GM18951 (cell line): ENCODE results near the gene MEAK7.

Source experiments
- POLR2A ChIP-seq: IDR thresholded peaks from 4 replicates; pipeline ENCODE4 v1.6.1; 2011; ENCODE audit warnings: mild to moderate bottlenecking; ENCODE audit not compliant: insufficient read length, insufficient read depth; ENCODE audit errors: extremely low read depth
- in situ Hi-C: fragments of 300-500 bp; cut with MboI; formaldehyde crosslinking; loops from one replicate; pipeline ENCODE4 v1.12.0; 2022; ENCODE audit warnings: low sequenced_read_pairs, mixed read lengths, inconsistent platforms; ENCODE audit not compliant: unreplicated experiment

Gene MEAK7

DNA sequence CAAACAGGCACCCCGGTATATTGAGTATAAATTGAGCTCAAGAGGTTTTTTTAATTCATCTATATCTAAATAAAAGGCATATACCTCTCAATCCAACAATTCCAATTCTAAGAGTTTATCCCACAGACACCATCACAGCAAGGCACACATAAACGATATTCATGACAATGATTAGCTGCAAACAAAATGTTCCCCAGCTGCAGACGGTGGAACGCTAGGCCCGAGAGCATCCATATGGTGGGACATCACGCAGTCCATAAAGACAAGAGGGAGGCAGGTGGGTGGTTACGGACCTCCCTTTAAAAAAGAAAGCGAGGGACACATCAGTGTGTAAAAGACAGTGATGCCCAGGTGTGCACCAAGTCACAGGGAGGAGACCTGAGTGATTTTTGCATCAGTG, 28.1 kb downstream of the MEAK7 start:
- in situ Hi-C loops = loop anchor here (25.0 kb wide), 1 partner anchor 189 kb away; the partner anchor contains the start of gene WFDC1
- TF ChIP-seq POLR2A = no peak

DNA sequence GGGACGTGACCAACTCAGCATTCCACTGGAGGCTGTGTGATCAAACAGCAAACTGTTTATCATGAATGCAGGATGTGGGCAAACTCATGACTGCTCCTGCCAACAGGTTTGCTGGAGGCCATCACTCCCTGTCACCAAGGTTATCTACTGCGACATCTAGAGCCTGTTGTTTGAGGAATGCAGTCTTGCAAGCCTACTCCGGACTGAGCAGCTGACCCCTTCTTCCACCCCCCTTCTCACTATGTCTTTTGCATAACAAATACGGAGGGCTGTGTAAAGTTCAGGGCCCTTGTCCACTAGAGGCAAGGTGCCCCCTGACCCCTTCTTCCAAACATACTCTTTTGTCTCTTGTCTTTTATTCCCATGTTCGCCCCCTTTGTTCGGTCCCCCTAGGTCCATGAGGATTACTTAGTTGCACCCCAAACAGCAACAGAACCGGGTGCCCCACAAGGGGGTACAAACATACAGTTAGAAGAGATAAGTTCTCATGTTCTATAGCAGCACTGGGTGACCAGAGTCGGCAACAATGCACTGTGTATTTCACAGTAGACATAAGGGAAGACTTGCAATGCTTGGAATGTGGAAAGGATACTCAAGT, 28.7 kb downstream of the MEAK7 start:
- in situ Hi-C loops = loop anchor here (25.0 kb wide), 1 partner anchor 188 kb away; the partner anchor contains the start of gene WFDC1
- no peak for TF ChIP-seq POLR2A

DNA sequence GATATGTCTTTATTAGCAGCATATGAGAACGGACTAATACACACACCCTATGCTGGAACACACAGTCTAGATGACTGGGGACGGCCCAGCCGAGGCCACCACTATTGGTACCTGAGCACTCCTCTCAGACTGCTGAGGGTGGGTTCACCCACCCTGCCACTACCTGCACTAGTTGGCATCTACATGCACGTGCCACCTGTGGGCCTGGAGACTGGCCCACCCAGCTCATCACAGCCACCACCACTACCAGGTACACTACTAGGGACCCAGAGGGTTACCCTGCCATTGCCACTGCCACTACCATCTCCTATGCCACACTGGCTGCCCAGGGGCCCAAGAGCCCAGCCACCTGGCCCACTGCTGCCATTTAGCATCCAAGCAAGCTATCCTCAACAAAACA, 32.5 kb downstream of the MEAK7 start:
- in situ Hi-C loops = no loop called here
- no peak for TF ChIP-seq POLR2A

DNA sequence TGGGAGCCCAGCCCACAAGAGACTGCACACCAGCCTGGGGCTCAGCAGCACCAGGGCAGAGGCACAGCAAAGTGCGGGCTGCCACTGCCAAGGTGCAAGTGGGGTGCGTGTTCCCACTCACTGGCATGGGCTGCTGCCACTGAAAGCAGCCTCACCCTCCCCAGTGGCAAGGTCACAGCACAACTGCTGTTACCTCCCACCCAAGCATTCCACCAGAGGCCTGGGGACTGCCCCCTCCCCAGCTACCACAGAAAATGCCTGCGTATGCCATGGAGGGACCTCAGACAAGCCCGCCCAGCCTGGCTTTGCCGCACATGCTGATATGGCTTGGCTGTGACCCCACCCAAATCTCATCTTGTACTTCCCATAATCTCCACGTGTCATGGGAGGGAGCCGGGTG, 33.1 kb downstream of the MEAK7 start:
- in situ Hi-C loops = no loop called here

DNA sequence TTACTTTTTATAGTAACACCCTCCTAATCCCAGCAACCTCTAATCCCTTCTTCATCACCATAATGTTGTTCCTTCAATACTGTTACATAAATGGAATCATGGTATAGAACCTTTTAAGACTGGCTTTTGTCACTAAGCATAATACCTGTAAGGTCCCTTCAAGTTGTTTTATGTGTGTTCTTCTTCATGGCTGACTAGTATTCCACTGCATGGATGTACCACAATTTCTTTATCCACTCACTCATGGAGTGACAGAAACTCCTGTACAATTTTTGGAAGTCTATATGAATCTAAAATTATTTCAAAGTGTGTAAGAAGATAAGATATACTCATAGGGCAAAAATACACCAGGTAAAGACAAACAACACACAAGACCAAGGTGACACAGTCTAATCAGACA, 36.8 kb downstream of the MEAK7 start:
- TF ChIP-seq POLR2A = no peak
- in situ Hi-C loops = no loop called here

More for the DNA sequence above, 33.1 kb downstream of the MEAK7 start:
- no peak for TF ChIP-seq POLR2A

DNA sequence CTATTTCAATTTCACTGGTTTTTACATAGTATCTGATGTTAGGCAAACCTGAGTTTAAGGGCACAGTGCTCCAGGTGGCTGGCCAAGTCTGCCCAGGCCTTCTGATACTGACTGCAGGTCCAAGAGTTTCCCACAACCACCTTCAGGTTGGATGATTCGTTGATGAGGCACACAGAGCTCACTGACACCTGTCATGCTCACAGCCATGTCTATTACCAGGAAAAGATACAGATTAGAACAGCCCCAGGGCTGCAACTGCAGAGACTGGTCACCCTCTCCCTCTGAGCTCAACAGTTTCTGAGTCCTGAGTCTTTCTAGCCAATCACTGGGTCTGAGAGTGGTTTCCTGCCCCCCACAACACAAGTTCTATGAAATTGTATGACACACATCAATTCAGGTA, 37.2 kb downstream of the MEAK7 start:
- in situ Hi-C loops = no loop called here
- TF ChIP-seq POLR2A = no peak

DNA sequence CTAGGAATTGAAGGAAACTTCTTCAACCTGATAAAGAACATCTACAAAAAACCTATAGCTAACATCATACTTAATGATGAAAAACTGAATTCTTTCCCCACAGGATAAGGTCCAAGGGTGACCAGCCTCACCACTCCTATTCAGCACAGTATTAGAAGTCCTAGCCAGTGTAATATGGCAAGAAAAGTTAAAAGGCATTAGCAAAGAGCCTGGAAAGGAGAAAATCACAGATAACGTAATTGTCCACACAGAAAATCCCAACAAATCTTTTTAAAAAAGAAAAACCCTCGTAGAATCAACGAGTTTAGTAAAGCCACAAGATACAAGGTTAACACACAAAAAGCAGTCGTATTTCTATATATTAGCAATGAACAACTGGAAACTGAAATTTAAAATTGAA, 37.8 kb downstream of the MEAK7 start:
- no peak for TF ChIP-seq POLR2A
- in situ Hi-C loops = no loop called here

DNA sequence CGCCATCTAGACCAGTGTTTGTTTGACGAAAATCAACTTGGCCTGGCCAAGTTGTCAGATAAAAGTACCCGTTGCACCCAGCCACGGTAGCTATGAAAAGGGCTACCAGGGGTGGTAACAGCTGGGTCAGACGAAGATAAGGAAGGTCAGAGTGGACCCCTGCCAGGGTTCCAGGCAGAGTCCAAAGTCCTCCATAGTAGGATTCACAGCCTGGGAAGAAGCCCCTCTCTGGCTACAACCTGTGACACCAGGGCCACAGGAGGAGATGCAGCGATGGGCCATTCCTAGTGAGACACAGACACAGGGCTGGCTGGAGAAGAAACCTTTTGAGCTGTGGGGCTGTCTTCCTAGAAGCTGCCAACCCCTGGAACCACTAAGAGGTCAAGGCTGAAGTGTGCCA, 39.3 kb downstream of the MEAK7 start:
- in situ Hi-C loops = no loop called here
- TF ChIP-seq POLR2A = no peak

DNA sequence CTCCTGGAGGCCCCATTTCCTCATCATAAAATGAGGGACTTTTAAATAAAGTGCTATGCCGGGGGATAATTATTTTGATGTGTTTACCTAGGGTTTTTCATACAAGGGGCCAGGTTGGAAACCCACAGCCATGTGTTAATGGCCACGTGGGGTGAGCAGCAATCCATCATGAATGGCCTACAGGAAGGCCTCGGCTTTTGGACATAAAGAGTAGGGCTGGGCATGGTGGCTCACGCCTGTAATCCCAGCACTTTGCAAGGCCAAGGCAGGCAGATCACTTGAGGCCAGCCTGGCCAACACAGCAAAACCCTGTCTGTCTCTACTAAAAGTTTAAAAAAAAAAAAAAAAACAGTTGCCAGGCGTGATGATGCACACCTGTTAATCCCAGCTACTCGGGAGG, 40.3 kb downstream of the MEAK7 start:
- TF ChIP-seq POLR2A = no peak
- in situ Hi-C loops = no loop called here

DNA sequence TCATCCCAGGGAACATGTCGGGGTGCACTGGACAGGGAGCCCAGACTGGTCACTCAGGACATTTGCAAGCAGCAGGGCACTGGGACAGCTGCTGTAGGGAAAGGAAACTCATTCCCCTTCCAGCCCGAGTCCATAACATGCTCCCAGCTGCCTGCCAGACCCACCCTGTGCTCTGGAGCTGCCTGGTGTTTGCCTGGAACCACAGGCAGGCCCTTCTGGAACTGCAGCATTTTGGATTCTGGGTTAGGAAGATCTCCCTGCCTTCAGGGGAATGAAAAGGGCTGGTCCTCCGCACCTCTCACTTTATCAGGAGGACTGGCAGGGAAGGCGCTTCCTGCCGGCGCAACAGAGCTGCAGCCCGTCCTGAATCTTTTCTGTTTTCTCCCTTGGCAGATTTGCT, 41.2 kb downstream of the MEAK7 start:
- no peak for TF ChIP-seq POLR2A
- in situ Hi-C loops = no loop called here

DNA sequence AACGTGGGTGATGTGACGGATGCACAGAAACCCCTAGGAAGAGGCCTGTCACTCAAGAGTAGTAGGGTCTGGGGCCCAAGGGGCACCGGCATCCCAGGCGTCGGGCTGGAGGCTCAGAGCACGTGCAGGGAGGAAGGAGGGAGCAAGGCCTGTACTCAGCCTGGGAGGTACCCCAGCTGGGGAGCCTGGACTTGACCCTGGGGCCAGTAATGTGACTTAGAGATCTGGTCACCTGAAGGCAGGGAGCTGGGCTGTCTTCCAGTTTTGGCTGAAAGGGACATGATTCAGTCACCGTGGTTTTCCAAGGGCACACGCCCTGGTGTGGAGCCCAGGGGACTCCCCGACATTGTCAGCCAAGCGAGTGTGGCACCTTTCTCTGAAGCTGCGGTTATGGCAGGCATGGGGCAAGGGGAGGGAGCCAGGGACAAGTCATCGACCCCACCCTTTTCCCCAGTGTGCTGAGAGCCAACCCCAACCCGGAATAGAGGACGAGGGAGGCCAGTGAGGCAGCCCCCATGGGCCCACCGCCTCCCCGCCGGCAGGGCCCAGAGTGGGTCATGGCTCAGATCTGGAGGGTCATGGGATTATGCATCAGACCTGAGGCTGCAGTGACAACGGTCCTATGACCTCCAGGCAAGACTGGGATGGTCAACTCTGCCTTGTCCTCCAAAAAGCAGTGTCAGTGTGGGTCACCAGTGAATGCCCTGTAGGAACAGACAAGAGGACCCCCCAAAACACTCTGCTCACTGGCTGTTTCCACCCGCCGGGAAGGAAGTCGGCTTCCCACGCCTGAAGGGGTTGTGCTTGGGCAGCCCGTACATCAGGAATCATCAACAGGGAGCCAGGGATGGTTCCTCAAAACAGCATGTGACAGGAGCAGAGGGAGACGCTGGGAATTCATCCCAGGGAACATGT, 41.9 kb downstream of the MEAK7 start:
- no peak for TF ChIP-seq POLR2A
- in situ Hi-C loops = no loop called here

DNA sequence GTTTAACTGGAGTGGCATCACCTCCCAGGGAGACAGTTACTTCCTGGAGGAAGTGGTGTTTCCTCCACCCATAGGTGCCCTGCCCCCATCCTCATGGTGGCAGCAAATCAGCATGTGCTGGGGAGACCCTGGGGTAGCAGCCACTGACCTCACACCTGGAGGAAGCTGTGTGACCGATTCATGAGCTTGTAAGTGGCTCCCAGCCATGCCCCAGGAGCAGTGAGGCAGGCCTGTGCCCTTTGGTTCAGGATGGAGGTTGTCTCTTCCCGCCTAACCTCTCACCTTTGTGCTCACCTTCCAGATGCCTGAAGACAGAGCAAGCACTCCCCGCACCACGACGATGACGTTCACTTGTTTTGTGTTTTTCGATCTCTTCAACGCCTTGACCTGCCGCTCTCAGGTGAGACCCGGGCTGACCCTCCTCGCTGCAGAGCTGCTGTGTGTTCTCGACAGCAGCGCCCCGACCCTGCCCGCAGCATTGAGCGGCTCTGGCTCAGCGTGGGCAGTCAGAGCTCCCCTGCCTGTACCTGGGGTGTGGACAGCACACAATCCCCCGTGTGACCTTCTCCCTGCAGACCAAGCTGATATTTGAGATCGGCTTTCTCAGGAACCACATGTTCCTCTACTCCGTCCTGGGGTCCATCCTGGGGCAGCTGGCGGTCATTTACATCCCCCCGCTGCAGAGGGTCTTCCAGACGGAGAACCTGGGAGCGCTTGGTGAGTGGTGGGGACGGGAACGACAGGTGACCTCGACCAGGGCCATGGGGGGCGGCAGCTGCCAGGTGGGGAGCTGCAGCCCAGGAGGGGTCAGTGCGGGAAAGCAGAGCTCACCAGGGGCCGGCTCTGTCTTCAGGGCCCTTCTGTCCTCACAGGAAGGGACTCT, 42.8 kb downstream of the MEAK7 start:
- no peak for TF ChIP-seq POLR2A
- in situ Hi-C loops = no loop called here

DNA sequence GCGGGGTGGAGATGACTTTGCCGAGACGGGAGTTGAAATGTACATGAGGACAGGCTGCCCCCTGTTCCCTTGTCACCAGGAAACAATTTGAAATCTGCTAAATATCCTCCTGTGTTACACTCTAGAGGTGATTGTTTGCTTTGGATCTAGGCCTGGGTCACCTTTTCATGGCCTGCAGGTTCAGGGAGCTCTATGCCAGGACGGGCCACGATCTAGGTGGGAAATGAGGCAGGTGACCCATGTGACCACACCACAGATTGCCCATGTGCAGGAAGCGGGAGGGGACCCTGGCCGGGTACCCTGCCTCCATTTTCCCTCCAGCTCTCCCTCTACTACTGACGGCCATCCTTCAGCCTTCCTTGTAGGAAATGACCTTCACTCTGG, 43.4 kb downstream of the MEAK7 start:
- TF ChIP-seq POLR2A = no peak
- in situ Hi-C loops = no loop called here
